ENCODE measurements around the gene SPAST. TPM values are rescaled to one million over a fixed set of nuclear protein-coding genes. Genes with fewer than 3 reads are reported as not detected.

Gene SPAST
- total and polyA plus RNA-seq, 2 donors (not counting 1 experiment from before 2014, with no cell fraction given) = 6.2 to 26.8 TPM

- Histone ChIP-seq H3K36me3 (replicated peaks in 1 of 2; ENCODE audit: control extremely low read depth in 1 of 2, control insufficient read depth in 1 of 2, extremely low read depth in 1 of 2, insufficient read depth in 2 of 2, low read length in 1 of 2) (no peaks in the 10 kb centered on the region), H4K20me1 (ENCODE audit: control insufficient read depth, insufficient read depth, low read length, poor library complexity, severe bottlenecking) (peaks cover 6% of the 10 kb centered on the region), H3K27ac (ENCODE audit: low read length in 2 of 2) (no peak overlapping the region), H2AFZ (ENCODE audit: insufficient read depth, low read depth, low read length, poor library complexity, severe bottlenecking) (no peak overlapping the region), H3K4me1 (ENCODE audit: control insufficient read depth in 2 of 2, insufficient read depth in 2 of 2, low read length in 2 of 2) (peaks cover 12 to 21% of the 10 kb centered on the region in 2 donors), H3K9me3 (ENCODE audit: control extremely low read depth in 1 of 3, control insufficient read depth in 2 of 3, insufficient read depth in 1 of 3, low read length in 2 of 3) (no peaks in the 10 kb centered on the region), H3K9ac (ENCODE audit: low read length) (no peak overlapping the region), H3K4me2 (replicated peaks; ENCODE audit: low read depth, low read length, poor library complexity, severe bottlenecking) (no peak overlapping the region), H3K4me3 (ENCODE audit: control extremely low read depth in 1 of 5, extremely low read depth in 1 of 5, insufficient read depth in 1 of 5, low read depth in 2 of 5, low read length in 4 of 5) (no peak overlapping the region), H3K79me2 (ENCODE audit: control insufficient read depth, insufficient read depth, low read length) (peaks cover 21% of the 10 kb centered on the region), H3K27me3 (replicated peaks in 1 of 4; ENCODE audit: control extremely low read depth in 1 of 4, control insufficient read depth in 3 of 4, insufficient read depth in 4 of 4, low read length in 3 of 4) (no peaks in the 10 kb centered on the region)
- H3K9me3 Mint-ChIP-seq (ENCODE audit: insufficient read depth) = no peaks in the 10 kb centered on the region
- H3K4me1 Mint-ChIP-seq = peaks cover 27% of the 10 kb centered on the region
- H3K4me3 Mint-ChIP-seq = peak overlapping the region; percentile 59
- intact Hi-C loops (cut with micrococcal nuclease) = loop anchor here (5.0 kb wide), 2 partner anchors 106 to 1416 kb away; partner anchors contain the start of genes RASGRP3 and SLC30A6
- DNase-seq (no peak), ATAC-seq (ENCODE audit: low read depth) (no peak)
- CTCF ChIA-PET = interaction anchor here (2.5 kb wide), 1 partner anchor 21 kb away, joined by 16 read pairs; the partner anchor contains the start of gene DPY30
- no peaks in the 10 kb centered on the region for H3K27me3 Mint-ChIP-seq
- TF ChIP-seq EZH2 (IDR thresholded peaks at IDR 0.05; ENCODE audit: borderline replicate concordance, insufficient read depth, low read depth, low read length, poor library complexity, severe bottlenecking) (no peak), CTCF (IDR thresholded peaks at IDR 0.05) (no peak)
- POLR2A ChIA-PET = interaction anchor here (0.6 kb wide), 1 partner anchor 26 kb away, joined by 7 read pairs; no protein-coding TSS in a partner anchor
- no peak overlapping the region for H3K27ac Mint-ChIP-seq
- WGBS (ENCODE audit: insufficient coverage) = 97% methylated on average over 7 of the region's 8 CpGs
These were observed 1.9 kb upstream of the SPAST start for GRCh38 chr2:32061430-32061829.
